GM18520 (cell line): ENCODE data around the gene UBXN10.

Source experiments
- ATAC-seq: cut with Tn5 transposase; IDR thresholded peaks from one replicate; pipeline ENCODE4 v1.9.1; 2021; ENCODE audit not compliant: unreplicated experiment

UBXN10 gene

DNA sequence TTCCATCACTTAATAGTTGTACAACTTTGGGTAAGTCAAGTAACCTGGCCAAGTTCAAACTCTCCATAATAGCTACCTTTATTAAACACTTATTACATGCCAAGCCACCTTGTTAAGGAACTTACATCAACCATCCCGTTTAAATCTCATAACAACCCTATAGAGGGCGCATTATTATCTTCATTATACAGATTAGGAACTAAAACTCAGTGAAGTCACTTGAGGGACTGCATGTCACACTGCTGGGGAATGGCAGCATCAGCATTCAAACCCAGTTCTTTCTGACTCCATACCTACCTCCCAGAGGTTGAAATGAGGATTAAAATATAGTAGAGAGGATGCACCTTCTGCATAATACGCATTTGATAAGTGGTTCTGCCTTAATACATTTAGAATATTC lies 47.5 kb downstream of the UBXN10 start:
- no peak for ATAC-seq

DNA sequence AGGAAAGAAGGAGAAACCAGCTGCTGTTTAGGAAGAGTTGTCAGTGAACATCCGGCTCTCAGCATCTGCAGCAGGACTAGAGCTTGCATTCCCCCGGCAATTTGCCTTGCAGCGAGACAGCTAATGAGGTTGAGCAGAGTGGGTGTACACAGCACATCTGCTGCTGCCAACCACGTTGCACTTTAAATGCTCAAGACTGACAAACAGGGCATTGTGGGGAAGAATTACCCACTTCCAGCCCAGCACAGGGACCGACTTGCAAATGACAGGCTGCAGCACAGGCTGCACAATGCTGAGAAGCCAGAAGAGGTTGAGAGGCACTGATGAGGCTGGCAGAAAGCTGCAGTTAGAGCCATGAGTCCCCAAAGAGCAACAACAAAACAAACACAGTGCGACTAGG lies 48.0 kb downstream of the UBXN10 start:
- no peak for ATAC-seq

DNA sequence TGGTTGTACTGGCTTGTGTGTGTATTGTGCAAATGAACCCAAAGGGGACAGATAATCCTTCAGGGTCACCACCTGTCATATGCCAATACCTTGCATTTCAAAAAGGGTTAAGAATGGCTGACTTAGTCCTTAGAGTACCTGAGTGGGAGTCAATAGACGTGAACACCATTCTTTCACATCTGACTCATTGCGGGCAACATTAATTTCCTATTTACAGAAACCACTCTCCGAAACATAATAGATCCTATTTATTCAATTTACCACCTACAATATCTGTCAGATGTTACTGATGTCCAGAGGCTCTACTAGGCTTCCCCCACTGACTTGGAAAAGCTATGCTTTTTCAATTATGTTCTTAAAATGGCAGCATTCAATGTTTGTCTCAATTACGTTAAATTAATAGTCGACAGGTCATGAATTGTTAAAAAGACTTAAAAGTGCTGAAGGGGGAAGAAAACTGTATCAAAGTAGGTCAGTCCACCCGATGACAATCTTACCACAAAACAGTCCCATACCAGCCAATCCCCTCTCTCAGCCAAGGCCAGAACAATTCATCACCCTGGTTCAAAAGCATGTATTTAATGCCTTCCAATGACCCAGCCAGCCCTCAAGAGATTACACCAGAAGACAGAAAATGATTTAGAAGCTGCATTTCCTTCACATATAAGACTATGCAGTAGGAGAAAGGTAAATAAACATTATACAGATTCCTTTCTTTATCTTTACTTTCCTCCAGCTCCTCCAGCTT lies 49.1 kb downstream of the UBXN10 start:
- no peak for ATAC-seq

DNA sequence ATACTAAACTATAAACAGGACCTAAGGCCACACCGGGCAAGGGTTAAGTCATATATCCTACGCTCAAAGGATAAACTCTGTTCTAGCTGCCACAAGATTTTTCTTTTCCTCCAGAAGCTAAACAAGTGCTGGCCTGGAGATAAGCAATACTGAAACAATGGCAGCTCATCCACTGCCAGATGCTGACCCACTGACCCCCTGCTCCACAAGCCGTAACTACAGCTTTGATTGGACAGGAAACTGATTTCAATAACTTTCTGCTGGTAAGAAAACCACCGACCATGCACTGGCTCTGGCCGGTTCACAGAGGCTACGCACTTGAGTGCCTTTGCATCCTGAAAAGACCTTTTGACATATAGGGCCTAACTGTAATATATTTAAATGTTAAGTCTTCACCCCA lies 51.8 kb downstream of the UBXN10 start:
- no peak for ATAC-seq

DNA sequence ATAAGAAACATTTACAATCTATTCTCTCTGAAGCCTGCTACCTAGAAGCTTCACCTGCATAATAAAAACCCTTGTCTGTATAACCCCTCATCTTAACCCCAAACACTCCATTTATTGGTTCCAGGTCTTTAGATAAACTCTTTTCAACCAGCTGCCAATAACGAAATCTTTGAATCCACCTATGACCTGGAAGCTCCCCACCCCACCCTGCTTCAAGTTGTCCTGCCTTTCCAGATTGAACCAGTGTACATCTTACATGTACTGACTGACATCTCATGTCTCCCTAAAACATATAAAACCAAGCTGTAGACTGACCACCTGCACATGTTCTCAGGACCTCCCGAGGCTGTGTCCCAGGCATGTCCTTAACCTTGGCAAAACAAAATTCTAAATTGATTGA lies 54.1 kb downstream of the UBXN10 start:
- no peak for ATAC-seq

DNA sequence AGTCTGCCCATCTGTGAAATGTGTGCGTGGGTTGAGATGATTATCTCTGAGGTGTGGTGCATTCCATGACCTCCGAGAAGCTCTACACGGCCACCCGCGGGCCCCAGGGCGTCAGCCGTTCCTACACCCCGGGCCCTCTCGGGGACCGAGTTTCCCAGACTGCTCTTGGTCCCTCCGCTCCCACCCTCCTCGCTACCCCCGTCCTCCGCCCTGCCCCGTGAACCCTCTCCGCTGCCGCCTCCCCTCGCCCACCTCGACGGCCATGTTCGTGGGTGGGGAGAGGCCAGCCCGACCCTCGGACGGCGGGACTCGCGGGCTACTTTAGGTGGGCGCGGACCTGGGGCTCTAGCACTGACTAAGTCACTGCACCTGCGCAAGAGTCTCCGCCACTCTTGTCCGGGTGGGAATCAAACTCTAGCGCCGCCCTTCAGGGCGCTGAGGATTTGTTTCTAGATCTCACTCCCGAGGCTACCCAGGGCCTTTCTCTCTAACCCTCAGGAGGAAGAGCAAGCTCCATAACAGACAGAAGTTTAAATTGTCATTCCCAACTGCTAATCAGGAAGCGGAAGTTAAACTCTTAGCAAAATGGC lies 57.1 kb downstream of the UBXN10 start:
- ATAC-seq, result no peak
